K562 (cell line): ENCODE measurements around the gene IQCM. TPM values are rescaled to one million over a fixed set of nuclear protein-coding genes. Genes with fewer than 3 reads are reported as not detected.

Experiments used
- ARID3A ChIP-seq: IDR thresholded peaks from 2 replicates; pipeline ENCODE4 v1.6.1; 2012; ENCODE audit warnings: low read depth, low read length, improper control_type of control experiment, borderline replicate concordance
- BCL6 ChIP-seq: fragments of 250-450 bp; sonication (Bioruptor Pico); IDR thresholded peaks from 2 replicates; pipeline ENCODE4 v1.4.0; 2020
- CBFA2T2 ChIP-seq: fragments of 450-650 bp; conservative IDR thresholded peaks from 2 replicates; pipeline ENCODE4 v1.6.1; 2017; ENCODE audit warnings: mild to moderate bottlenecking
- CTCFL ChIP-seq: IDR thresholded peaks from 2 replicates; pipeline ENCODE4 v1.6.1; 2011; ENCODE audit warnings: borderline replicate concordance, low read depth, mild to moderate bottlenecking, moderate library complexity, low read length; ENCODE audit not compliant: insufficient read depth, poor library complexity, severe bottlenecking
- MTA1 ChIP-seq: fragments of 450-650 bp; IDR thresholded peaks from 2 replicates; pipeline ENCODE4 v1.6.1; 2017; ENCODE audit warnings: borderline replicate concordance
- ZNF592 ChIP-seq: fragments of 450-650 bp; IDR thresholded peaks from 2 replicates; pipeline ENCODE4 v1.6.1; 2017; ENCODE audit warnings: antibody characterized with exemption, mild to moderate bottlenecking
- polyA plus RNA-seq, 8 experiments: library from polyadenylated mRNA; depleted of rRNA in 4 of 8; stranded (reverse) in 5 of 8; unstranded in 3 of 8; fragments of >200 nt; fragmentation: Nextera tagmentation in 2 of 8; fragmentation: Illumina TruSeq in 1 of 8; extraction: Ambion mirVana in 2 of 8; extraction: Trizol in 1 of 8; gene quantifications; 2 replicates each; pipeline versions ENCODE4 v1.2.1 to v1.2.3, GENCODE V29; 2011 to 2014; ENCODE audit warnings: inconsistent platforms in 1 of 8, missing spikeins in 1 of 8
- total RNA-seq, 7 experiments: library from RNA; depleted of rRNA in 6 of 7; stranded (reverse); fragments of >200 nt in 6 of 7; fragmentation: Illumina TruSeq in 2 of 7; extraction: Trizol in 2 of 7; gene quantifications; 2 replicates each; pipeline versions ENCODE4 v1.2.1 to v1.2.3, GENCODE V29; 2011 to 2021; ENCODE audit warnings: low replicate concordance in 1 of 7

IQCM gene
- total and polyA plus RNA-seq, 9 of the 15 experiments (the other 6 are each of a cell fraction or from before 2014, with no cell fraction given) = not detected

GRCh38 chr4:149784018-149784417 is 31.6 kb downstream of the IQCM start (continued):
- no peak for TF ChIP-seq CTCFL
- TF ChIP-seq ZNF592 = no peak
- TF ChIP-seq ARID3A = no peak
- no peak for TF ChIP-seq CBFA2T2
- TF ChIP-seq MTA1 = no peak
- no peak for TF ChIP-seq BCL6
